Spleen (tissue), 11 donors: ENCODE results near the gene SNRPA1. TPM values are rescaled to one million over a fixed set of nuclear protein-coding genes. Genes with fewer than 3 reads are reported as not detected.

ENCODE experiments used
- DNase-seq: peaks from one replicate; pipeline ENCODE4 v3.0.0-alpha.2; 2020
- H3K27ac ChIP-seq, 8 donors: fragments of 200-600 bp; sonication (generic) in 7 of 8; 1 replicate in 4 of 8; 2 replicates in 4 of 8; pipeline versions ENCODE4 v1.5.0 to v1.8.0; 2016 to 2021; ENCODE audit warnings: inconsistent platforms in 4 of 8, mild to moderate bottlenecking in 4 of 8, moderate library complexity in 1 of 8
- H3K27me3 ChIP-seq, 7 donors: fragments of 200-600 bp; sonication (generic) in 6 of 7; replicated peaks in 1 of 7; 1 replicate in 4 of 7; 2 replicates in 3 of 7; pipeline versions ENCODE4 v1.5.0 to v1.8.0; 2016 to 2021; ENCODE audit warnings: inconsistent platforms in 3 of 7, mild to moderate bottlenecking in 1 of 7
- H3K36me3 ChIP-seq, 6 donors: fragments of 200-600 bp; sonication (generic) in 5 of 6; 1 replicate in 4 of 6; 2 replicates in 2 of 6; pipeline versions ENCODE4 v1.5.0 to v1.8.0; 2016 to 2021; ENCODE audit warnings: inconsistent platforms in 2 of 6
- H3K4me1 ChIP-seq, 6 donors: fragments of 200-600 bp; sonication (generic) in 5 of 6; 1 replicate in 3 of 6; 2 replicates in 3 of 6; pipeline versions ENCODE4 v1.5.0 to v1.8.0; 2016 to 2021; ENCODE audit warnings: inconsistent platforms in 3 of 6
- H3K4me3 ChIP-seq, 8 donors: fragments of 200-600 bp; sonication (generic) in 7 of 8; 1 replicate in 4 of 8; 2 replicates in 4 of 8; pipeline versions ENCODE4 v1.5.0 to v1.8.0; 2016 to 2021; ENCODE audit warnings: inconsistent platforms in 4 of 8, mild to moderate bottlenecking in 4 of 8, moderate library complexity in 2 of 8
- H3K9me3 ChIP-seq, 8 donors: fragments of 200-600 bp; sonication (generic) in 7 of 8; 1 replicate in 4 of 8; 2 replicates in 4 of 8; pipeline versions ENCODE4 v1.5.0 to v1.8.0; 2016 to 2021; ENCODE audit warnings: inconsistent platforms in 4 of 8
- CTCF ChIP-seq, 11 experiments: fragments of 200-600 bp in 7 of 11; fragments of 450-650 bp in 4 of 11; sonication (generic) in 4 of 11; IDR thresholded peaks in 8 of 11; conservative IDR thresholded peaks in 3 of 11; 1 replicate in 7 of 11; 2 replicates in 4 of 11; pipeline versions ENCODE4 v1.4.0 to v1.8.0; 2016 to 2021; ENCODE audit warnings: antibody characterized with exemption in 11 of 11, inconsistent platforms in 4 of 11, mild to moderate bottlenecking in 1 of 11
- POLR2A ChIP-seq, 3 donors: fragments of 450-650 bp; IDR thresholded peaks; one replicate each; pipeline ENCODE4 v1.5.1; 2017; ENCODE audit warnings: antibody characterized with exemption in 3 of 3, mild to moderate bottlenecking in 1 of 3
- POLR2AphosphoS5 ChIP-seq, 3 donors: sonication (generic); formaldehyde crosslinking; IDR thresholded peaks; one replicate each; pipeline ENCODE4 v1.5.1; 2017; ENCODE audit warnings: antibody characterized with exemption in 3 of 3
- WGBS, 5 donors: extraction: QIAGEN DNeasy Blood & Tissue Kit in 3 of 5; methylation state at CpG; one replicate each; pipeline versions ENCODE4 v1.1.5 to v1.1.7; 2013 to 2018; 5-methylcytosine and 5-hydroxymethylcytosine counted together
- intact Hi-C: fragments of 100-400 bp; cut with DNase I; formaldehyde crosslinking; loops from one replicate; pipeline ENCODE4 v1.15.0; 2023; ENCODE audit warnings: low total_unique reads
- polyA plus RNA-seq, 3 donors: library from polyadenylated mRNA; stranded (reverse); fragments of 200-250 nt; gene quantifications; one replicate each; pipeline ENCODE4 v1.2.1, GENCODE V29; 2013
- total RNA-seq, 7 donors: library from RNA; depleted of rRNA in 3 of 7; stranded (reverse); fragments of >200 nt in 3 of 7; fragmentation: NEBNext Ultra II Directional in 4 of 7; extraction: Animal tissue kit (Norgen Biotek cat#: 25700) in 4 of 7; gene quantifications; one replicate each; pipeline versions ENCODE4 v1.1.0 to v1.2.1, GENCODE V29; 2016 to 2021
- donor health status: healthy with polysubstance abuse.
- donor health status: DM: no; HTN: no; CAD: no; lungs with moderate emphysema.
- donor health status: DM: no; HTN: no; CAD: no.
- donor health status: Bipolar disorder and iron deficiency.
- donor health status: healthy.
- donor health status: DM: no; HTN: no; CAD: no.
- donor health status: DM: yes; HTN: yes; CAD: no.

SNRPA1 gene
- total and polyA plus RNA-seq, 10 donors: 56.2 to 85.4 (median 74.6) TPM

GRCh38 chr15:101266034-101266433 is 29.0 kb downstream of the SNRPA1 start:
- Histone ChIP-seq H3K36me3 (peaks cover 0 to 30% (median 21%) of the 10 kb centered on the region in 6 donors), H3K4me3 (no peak overlapping the region), H3K27ac (peak overlapping the region in 6 of 8 donors; percentile 32 to 70 (median 66)), H3K27me3 (no peaks in the 10 kb centered on the region), H3K4me1 (peaks cover 8 to 36% (median 18%) of the 10 kb centered on the region in 6 donors), H3K9me3 (no peaks in the 10 kb centered on the region)
- intact Hi-C loops: loop anchor here (10.0 kb wide), 1 partner anchor 641 kb away; no protein-coding TSS in a partner anchor
- no peak for DNase-seq
- WGBS, 5 donors: 56 to 84% (median 69%) methylated on average over 3 of the region's 3 CpGs
- no peak for TF ChIP-seq CTCF (IDR thresholded peaks at IDR 0.05 in 8 of 11, conservative IDR thresholded peaks at IDR 0.05 in 3 of 11)
- no peak for TF ChIP-seq POLR2A (IDR thresholded peaks at IDR 0.05)
- TF ChIP-seq POLR2AphosphoS5 (IDR thresholded peaks at IDR 0.05): no peak

- no peaks in the 10 kb centered on the region for H3K9me3 ChIP-seq
- peaks cover 0 to 20% (median 11%) of the 10 kb centered on the region in 6 donors for H3K36me3 ChIP-seq
- WGBS, 5 donors: 67 to 78% (median 75%) methylated on average over 13 to 17 of the region's 17 CpGs
- peak overlapping the region in 7 of 8 donors; percentile 56 to 70 (median 67) for H3K27ac ChIP-seq
- peak in 2 of 3 donors; percentile 42 to 66 for TF ChIP-seq POLR2AphosphoS5 (IDR thresholded peaks at IDR 0.05)
- TF ChIP-seq POLR2A (IDR thresholded peaks at IDR 0.05): no peak
- H3K4me3 ChIP-seq: no peak overlapping the region
- H3K27me3 ChIP-seq: no peaks in the 10 kb centered on the region
- H3K4me1 ChIP-seq: peaks cover 8 to 36% (median 18%) of the 10 kb centered on the region in 6 donors
- peak; percentile 62 for DNase-seq
- intact Hi-C loops: loop anchor here (10.0 kb wide), 1 partner anchor 640 kb away; no protein-coding TSS in a partner anchor
Measured at GRCh38 chr15:101264911-101265641, 30.0 kb downstream of the SNRPA1 start.

GRCh38 chr15:101264011-101264410 is 31.0 kb downstream of the SNRPA1 start:
- intact Hi-C loops: loop anchor here (10.0 kb wide), 1 partner anchor 639 kb away; no protein-coding TSS in a partner anchor
- TF ChIP-seq POLR2A (IDR thresholded peaks at IDR 0.05) (no peak), POLR2AphosphoS5 (IDR thresholded peaks at IDR 0.05) (no peak), CTCF (IDR thresholded peaks at IDR 0.05 in 8 of 11, conservative IDR thresholded peaks at IDR 0.05 in 3 of 11) (no peak)
- DNase-seq: no peak
- Histone ChIP-seq H3K27me3 (no peaks in the 10 kb centered on the region), H3K4me1 (peaks cover 8 to 36% (median 18%) of the 10 kb centered on the region in 6 donors), H3K36me3 (peaks cover 0 to 10% (median 2%) of the 10 kb centered on the region in 6 donors), H3K9me3 (no peaks in the 10 kb centered on the region), H3K4me3 (no peak overlapping the region), H3K27ac (peak overlapping the region in 7 of 8 donors; percentile 23 to 70 (median 56))
- whole genome bisulfite sequencing, 5 donors: 81 to 96% (median 87%) methylated on average over 3 to 4 of the region's 4 CpGs

- Histone ChIP-seq H3K36me3 (no peaks in the 10 kb centered on the region), H3K27ac (no peak overlapping the region), H3K4me1 (peaks cover 11 to 45% (median 28%) of the 10 kb centered on the region in 6 donors), H3K9me3 (no peaks in the 10 kb centered on the region), H3K27me3 (no peaks in the 10 kb centered on the region), H3K4me3 (no peak overlapping the region)
- TF ChIP-seq POLR2A (IDR thresholded peaks at IDR 0.05): no peak
- no peak for TF ChIP-seq POLR2AphosphoS5 (IDR thresholded peaks at IDR 0.05)
- TF ChIP-seq CTCF (IDR thresholded peaks at IDR 0.05 in 8 of 11, conservative IDR thresholded peaks at IDR 0.05 in 3 of 11): no peak
- 77 to 95% (median 85%) methylated on average over 4 of the region's 4 CpGs for WGBS, 5 donors
- DNase-seq: no peak
- intact Hi-C loops: loop anchor here (10.0 kb wide), 1 partner anchor 638 kb away; no protein-coding TSS in a partner anchor
Measured at GRCh38 chr15:101262551-101262950, 32.5 kb downstream of the SNRPA1 start.
